ENCODE measurements around the gene GCG. TPM values are rescaled to one million over a fixed set of nuclear protein-coding genes. Genes with fewer than 3 reads are reported as not detected.
A peak's percentile ranks its signal among the peaks of the same experiment; 100 is the strongest.

GCG gene
- total and polyA plus RNA-seq, 9 donors = 8.4 to 80.3 (median 23.2) TPM

- peak; percentile 50 for DNase-seq
- Histone ChIP-seq H3K27me3 (ENCODE audit: control insufficient read depth, insufficient read depth, low read length) (no peaks in the 10 kb centered on the region), H3K4me1 (ENCODE audit: control insufficient read depth, insufficient read depth, low read length) (no peaks in the 10 kb centered on the region), H3K9me3 (replicated peaks; ENCODE audit: control insufficient read depth, low read depth, low read length) (no peaks in the 10 kb centered on the region), H3K27ac (ENCODE audit: low read length) (no peak overlapping the region), H3K4me3 (ENCODE audit: low read length) (no peak overlapping the region), H3K36me3 (ENCODE audit: control insufficient read depth, insufficient read depth, low read length) (peaks cover 8% of the 10 kb centered on the region)
- WGBS (ENCODE audit: insufficient coverage) = 69% methylated on average over 5 of the region's 6 CpGs
Observed at GRCh38 chr2:162184359-162184758, 32.3 kb upstream of the GCG start.

GRCh38 chr2:162182395-162182794 is 30.3 kb upstream of the GCG start:
- no CpG with 5 or more reads among the region's 2 CpGs for WGBS (ENCODE audit: insufficient coverage)
- Histone ChIP-seq H3K9me3 (replicated peaks; ENCODE audit: control insufficient read depth, low read depth, low read length) (no peaks in the 10 kb centered on the region), H3K27me3 (ENCODE audit: control insufficient read depth, insufficient read depth, low read length) (no peaks in the 10 kb centered on the region), H3K4me3 (ENCODE audit: low read length) (no peak overlapping the region), H3K27ac (ENCODE audit: low read length) (no peak overlapping the region), H3K36me3 (ENCODE audit: control insufficient read depth, insufficient read depth, low read length) (peaks cover 6% of the 10 kb centered on the region), H3K4me1 (ENCODE audit: control insufficient read depth, insufficient read depth, low read length) (no peaks in the 10 kb centered on the region)
- DNase-seq = no peak

- Histone ChIP-seq H3K4me3 (ENCODE audit: low read length) (no peak overlapping the region), H3K9me3 (replicated peaks; ENCODE audit: control insufficient read depth, low read depth, low read length) (no peaks in the 10 kb centered on the region), H3K27ac (ENCODE audit: low read length) (no peak overlapping the region), H3K27me3 (ENCODE audit: control insufficient read depth, insufficient read depth, low read length) (no peaks in the 10 kb centered on the region), H3K36me3 (ENCODE audit: control insufficient read depth, insufficient read depth, low read length) (peaks cover 8% of the 10 kb centered on the region), H3K4me1 (ENCODE audit: control insufficient read depth, insufficient read depth, low read length) (peaks cover 3% of the 10 kb centered on the region)
- no peak for DNase-seq
- WGBS (ENCODE audit: insufficient coverage) = 36% methylated on average over 2 of the region's 4 CpGs
Observed at GRCh38 chr2:162177301-162177700, 25.3 kb upstream of the GCG start.

- H3K27ac ChIP-seq (ENCODE audit: low read length) = peak overlapping the region; percentile 9
- peak; percentile 70 for DNase-seq
- H3K4me1 ChIP-seq (ENCODE audit: control insufficient read depth, insufficient read depth, low read length) = peaks cover 3% of the 10 kb centered on the region
- H3K4me3 ChIP-seq (ENCODE audit: low read length) = no peak overlapping the region
- peaks cover 7% of the 10 kb centered on the region for H3K36me3 ChIP-seq (ENCODE audit: control insufficient read depth, insufficient read depth, low read length)
- no peaks in the 10 kb centered on the region for H3K27me3 ChIP-seq (ENCODE audit: control insufficient read depth, insufficient read depth, low read length)
- 15% methylated on average over 2 of the region's 3 CpGs for WGBS (ENCODE audit: insufficient coverage)
- H3K9me3 ChIP-seq (replicated peaks; ENCODE audit: control insufficient read depth, low read depth, low read length) = no peaks in the 10 kb centered on the region
Observed at GRCh38 chr2:162175714-162176113, 23.7 kb upstream of the GCG start.

- WGBS (ENCODE audit: insufficient coverage) = no CpG with 5 or more reads among the region's 5 CpGs
- Histone ChIP-seq H3K27me3 (ENCODE audit: control insufficient read depth, insufficient read depth, low read length) (no peaks in the 10 kb centered on the region), H3K9me3 (replicated peaks; ENCODE audit: control insufficient read depth, low read depth, low read length) (no peaks in the 10 kb centered on the region), H3K4me1 (ENCODE audit: control insufficient read depth, insufficient read depth, low read length) (peaks cover 3% of the 10 kb centered on the region), H3K27ac (ENCODE audit: low read length) (no peak overlapping the region), H3K36me3 (ENCODE audit: control insufficient read depth, insufficient read depth, low read length) (peaks cover 3% of the 10 kb centered on the region), H3K4me3 (ENCODE audit: low read length) (no peak overlapping the region)
- peak; percentile 94 for DNase-seq
Observed at GRCh38 chr2:162174746-162175145, 22.7 kb upstream of the GCG start.

GRCh38 chr2:162172802-162173370 is 20.8 kb upstream of the GCG start:
- H3K36me3 ChIP-seq (ENCODE audit: control insufficient read depth, insufficient read depth, low read length) = peaks cover 3% of the 10 kb centered on the region
- no peak overlapping the region for H3K4me3 ChIP-seq (ENCODE audit: low read length)
- no peak overlapping the region for H3K27ac ChIP-seq (ENCODE audit: low read length)
- WGBS (ENCODE audit: insufficient coverage) = no CpG with 5 or more reads among the region's 1 CpG
- H3K9me3 ChIP-seq (replicated peaks; ENCODE audit: control insufficient read depth, low read depth, low read length) = no peaks in the 10 kb centered on the region
- H3K27me3 ChIP-seq (ENCODE audit: control insufficient read depth, insufficient read depth, low read length) = no peaks in the 10 kb centered on the region
- no peak for DNase-seq
- H3K4me1 ChIP-seq (ENCODE audit: control insufficient read depth, insufficient read depth, low read length) = peaks cover 3% of the 10 kb centered on the region

GRCh38 chr2:162166745-162167144 is 14.7 kb upstream of the GCG start:
- Histone ChIP-seq H3K4me3 (ENCODE audit: low read length) (no peak overlapping the region), H3K27me3 (ENCODE audit: control insufficient read depth, insufficient read depth, low read length) (no peaks in the 10 kb centered on the region), H3K4me1 (ENCODE audit: control insufficient read depth, insufficient read depth, low read length) (no peaks in the 10 kb centered on the region), H3K36me3 (ENCODE audit: control insufficient read depth, insufficient read depth, low read length) (no peaks in the 10 kb centered on the region), H3K9me3 (replicated peaks; ENCODE audit: control insufficient read depth, low read depth, low read length) (no peaks in the 10 kb centered on the region), H3K27ac (ENCODE audit: low read length) (no peak overlapping the region)
- no CpG with 5 or more reads among the region's 4 CpGs for WGBS (ENCODE audit: insufficient coverage)
- DNase-seq = no peak

GRCh38 chr2:162166174-162166573 is 14.1 kb upstream of the GCG start:
- Histone ChIP-seq H3K27me3 (ENCODE audit: control insufficient read depth, insufficient read depth, low read length) (no peaks in the 10 kb centered on the region), H3K36me3 (ENCODE audit: control insufficient read depth, insufficient read depth, low read length) (no peaks in the 10 kb centered on the region), H3K4me3 (ENCODE audit: low read length) (no peak overlapping the region), H3K9me3 (replicated peaks; ENCODE audit: control insufficient read depth, low read depth, low read length) (no peaks in the 10 kb centered on the region), H3K4me1 (ENCODE audit: control insufficient read depth, insufficient read depth, low read length) (no peaks in the 10 kb centered on the region), H3K27ac (ENCODE audit: low read length) (no peak overlapping the region)
- DNase-seq = no peak

GRCh38 chr2:162164802-162165201 is 12.8 kb upstream of the GCG start:
- Histone ChIP-seq H3K36me3 (ENCODE audit: control insufficient read depth, insufficient read depth, low read length) (no peaks in the 10 kb centered on the region), H3K4me3 (ENCODE audit: low read length) (no peak overlapping the region), H3K4me1 (ENCODE audit: control insufficient read depth, insufficient read depth, low read length) (peaks cover under 1% of the 10 kb centered on the region), H3K27me3 (ENCODE audit: control insufficient read depth, insufficient read depth, low read length) (no peaks in the 10 kb centered on the region), H3K27ac (ENCODE audit: low read length) (no peak overlapping the region), H3K9me3 (replicated peaks; ENCODE audit: control insufficient read depth, low read depth, low read length) (no peaks in the 10 kb centered on the region)
- DNase-seq = peak; percentile 66
- WGBS (ENCODE audit: insufficient coverage) = no CpG with 5 or more reads among the region's 2 CpGs

- no CpG with 5 or more reads among the region's 6 CpGs for WGBS (ENCODE audit: insufficient coverage)
- Histone ChIP-seq H3K36me3 (ENCODE audit: control insufficient read depth, insufficient read depth, low read length) (no peaks in the 10 kb centered on the region), H3K27me3 (ENCODE audit: control insufficient read depth, insufficient read depth, low read length) (no peaks in the 10 kb centered on the region), H3K27ac (ENCODE audit: low read length) (no peak overlapping the region), H3K4me1 (ENCODE audit: control insufficient read depth, insufficient read depth, low read length) (peaks cover 2% of the 10 kb centered on the region), H3K4me3 (ENCODE audit: low read length) (no peak overlapping the region), H3K9me3 (replicated peaks; ENCODE audit: control insufficient read depth, low read depth, low read length) (no peaks in the 10 kb centered on the region)
- no peak for DNase-seq
Observed at GRCh38 chr2:162159446-162159845, 7.4 kb upstream of the GCG start.

GRCh38 chr2:162156149-162156548 is 4.1 kb upstream of the GCG start:
- Histone ChIP-seq H3K27ac (ENCODE audit: low read length) (no peak overlapping the region), H3K4me3 (ENCODE audit: low read length) (no peak overlapping the region), H3K27me3 (ENCODE audit: control insufficient read depth, insufficient read depth, low read length) (no peaks in the 10 kb centered on the region), H3K36me3 (ENCODE audit: control insufficient read depth, insufficient read depth, low read length) (no peaks in the 10 kb centered on the region), H3K9me3 (replicated peaks; ENCODE audit: control insufficient read depth, low read depth, low read length) (no peaks in the 10 kb centered on the region), H3K4me1 (ENCODE audit: control insufficient read depth, insufficient read depth, low read length) (peaks cover 2% of the 10 kb centered on the region)
- WGBS (ENCODE audit: insufficient coverage) = no CpG with 5 or more reads among the region's 3 CpGs
- DNase-seq = no peak
